HEK293T (cell line): ENCODE measurements around the gene CYP11A1.

Experiments used
- ARNT ChIP-seq: fragments of 450-650 bp; IDR thresholded peaks from 2 replicates; pipeline ENCODE4 v1.6.1; 2017; ENCODE audit warnings: mild to moderate bottlenecking
- CTBP1 ChIP-seq: fragments of 450-650 bp; IDR thresholded peaks from 2 replicates; pipeline ENCODE4 v1.6.1; 2016; ENCODE audit warnings: borderline replicate concordance
- ELF4 ChIP-seq: fragments of 450-650 bp; IDR thresholded peaks from 2 replicates; pipeline ENCODE4 v1.6.1; 2017; ENCODE audit warnings: antibody characterized with exemption
- FOXA1 ChIP-seq: fragments of 450-650 bp; IDR thresholded peaks from 2 replicates; pipeline ENCODE4 v1.6.1; 2016; ENCODE audit warnings: mild to moderate bottlenecking
- FOXM1 ChIP-seq: fragments of 450-650 bp; IDR thresholded peaks from 2 replicates; pipeline ENCODE4 v1.6.1; 2017; ENCODE audit warnings: mild to moderate bottlenecking, borderline replicate concordance
- L3MBTL2 ChIP-seq: fragments of 450-650 bp; conservative IDR thresholded peaks from 2 replicates; pipeline ENCODE4 v1.6.1; 2016; ENCODE audit warnings: mild to moderate bottlenecking
- LEF1 ChIP-seq: fragments of 450-650 bp; IDR thresholded peaks from 2 replicates; pipeline ENCODE4 v1.6.1; 2017; ENCODE audit warnings: mild to moderate bottlenecking, borderline replicate concordance
- NFRKB ChIP-seq: fragments of 450-650 bp; IDR thresholded peaks from 2 replicates; pipeline ENCODE4 v1.6.1; 2016; ENCODE audit warnings: mild to moderate bottlenecking, moderate library complexity
- SP1 ChIP-seq: fragments of 450-650 bp; IDR thresholded peaks from 2 replicates; pipeline ENCODE4 v1.6.1; 2017
- SUZ12 ChIP-seq: fragments of 450-650 bp; IDR thresholded peaks from 2 replicates; pipeline ENCODE4 v1.6.1; 2016; ENCODE audit warnings: mild to moderate bottlenecking
- TARDBP ChIP-seq: fragments of 450-650 bp; IDR thresholded peaks from 2 replicates; pipeline ENCODE4 v1.6.1; 2016
- ZNF384 ChIP-seq: fragments of 450-650 bp; IDR thresholded peaks from 2 replicates; pipeline ENCODE4 v1.6.1; 2016

DNA sequence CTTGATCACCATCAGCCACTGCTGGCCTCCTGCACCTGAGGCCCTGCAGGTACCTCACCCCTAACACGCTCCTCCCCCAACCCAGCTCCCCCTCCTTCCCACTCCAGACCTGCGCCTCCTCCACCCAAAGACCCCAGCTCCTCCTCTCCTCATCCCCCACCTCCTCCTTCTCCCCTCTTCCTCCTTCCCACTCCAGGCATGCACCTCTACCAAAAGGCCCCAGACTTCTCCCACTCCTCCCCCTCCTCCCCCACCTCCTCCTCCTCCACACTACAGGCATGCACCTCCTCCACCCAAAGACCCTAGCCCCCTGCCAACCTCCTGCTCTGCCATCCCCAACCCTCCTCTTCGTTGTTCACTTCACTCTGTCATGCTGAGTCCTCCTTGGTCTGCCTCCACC lies 42.7 kb downstream of the CYP11A1 start:
- no peak for TF ChIP-seq CTBP1
- no peak for TF ChIP-seq SP1
- TF ChIP-seq FOXM1: no peak
- TF ChIP-seq FOXA1: no peak
- no peak for TF ChIP-seq ARNT
- TF ChIP-seq ZNF384: no peak
- no peak for TF ChIP-seq LEF1
- TF ChIP-seq SUZ12: no peak
- TF ChIP-seq NFRKB: no peak
- no peak for TF ChIP-seq L3MBTL2
- TF ChIP-seq TARDBP: no peak
- TF ChIP-seq ELF4: no peak
